ENCODE results near the gene EYS.

DNA sequence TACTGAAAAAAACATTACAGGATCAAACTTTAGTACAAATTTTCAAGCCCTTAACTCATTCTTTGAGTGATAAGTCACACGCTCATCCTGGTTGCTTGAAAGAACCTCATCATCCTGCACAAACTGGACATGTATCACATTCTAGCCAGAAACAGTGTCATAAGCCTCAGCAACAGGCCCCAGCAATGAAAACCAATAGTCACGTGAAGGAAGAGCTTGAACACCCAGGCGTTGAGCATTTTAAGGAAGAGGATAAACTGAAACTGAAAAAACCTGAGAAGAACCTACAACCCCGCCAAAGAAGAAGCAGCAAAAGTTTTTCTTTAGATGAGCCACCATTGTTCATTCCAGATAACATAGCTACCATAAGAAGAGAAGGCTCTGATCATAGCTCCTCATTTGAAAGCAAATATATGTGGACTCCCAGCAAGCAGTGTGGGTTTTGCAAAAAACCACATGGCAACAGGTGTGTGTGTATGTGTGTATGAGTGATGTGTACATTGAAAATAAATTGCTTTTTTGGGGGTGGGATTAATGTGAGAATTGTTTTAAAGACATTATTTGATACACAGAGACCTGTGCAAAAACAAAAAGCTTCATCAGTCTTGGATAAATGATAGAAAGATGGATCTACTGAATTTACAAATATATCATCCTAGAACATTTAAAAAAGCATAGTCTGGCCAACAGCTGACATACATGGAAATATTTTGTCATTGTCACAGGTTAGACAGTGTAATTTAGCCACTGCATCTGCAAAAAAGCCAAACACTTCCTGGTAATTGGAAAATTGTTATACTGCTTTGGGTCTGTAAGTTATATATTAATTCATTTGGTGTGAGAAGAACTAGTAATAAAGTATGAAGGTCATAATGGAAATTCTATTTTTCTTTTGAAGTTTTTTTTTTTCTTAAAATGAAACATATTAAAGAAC lies 2021.3 kb downstream of the EYS start:
- TF ChIP-seq ZNF274 (IDR thresholded peaks at IDR 0.05; ENCODE audit: low read depth, low read length) (no peak), SUZ12 (IDR thresholded peaks at IDR 0.05; ENCODE audit: extremely low read depth, insufficient read depth, insufficient read length) (no peak)
